SK-N-SH treated with all-trans-retinoic acid at 6 μM for 48 hours (cell line): ENCODE data around the gene TBX1.

ENCODE experiments used
- ARNTL ChIP-seq: fragments of 450-650 bp; formaldehyde crosslinking; IDR thresholded peaks from 2 replicates; pipeline ENCODE4 v1.5.0; 2020; ENCODE audit warnings: low read depth, mild to moderate bottlenecking, moderate library complexity, borderline replicate concordance
- BACH2 ChIP-seq: fragments of 250-450 bp; sonication (Bioruptor Pico); IDR thresholded peaks from 2 replicates; pipeline ENCODE4 v1.9.0; 2021; ENCODE audit warnings: mild to moderate bottlenecking, borderline replicate concordance
- GLIS3 ChIP-seq: fragments of 250-450 bp; sonication (Bioruptor Pico); IDR thresholded peaks from 2 replicates; pipeline ENCODE4 v1.5.0; 2020; ENCODE audit warnings: mild to moderate bottlenecking, moderate library complexity
- ISL1 ChIP-seq: fragments of 250-450 bp; sonication (Bioruptor Pico); IDR thresholded peaks from 2 replicates; pipeline ENCODE4 v2.1.2; 2022; ENCODE audit warnings: mild to moderate bottlenecking, moderate library complexity
- RARB ChIP-seq: fragments of 250-450 bp; sonication (Bioruptor Pico); IDR thresholded peaks from 2 replicates; pipeline ENCODE4 v1.8.0; 2021; ENCODE audit warnings: mild to moderate bottlenecking, moderate library complexity
- SNAI2 ChIP-seq: fragments of 250-450 bp; sonication (Bioruptor Pico); IDR thresholded peaks from 2 replicates; pipeline ENCODE4 v1.5.0; 2020; ENCODE audit warnings: mild to moderate bottlenecking, moderate library complexity
- TCF4 ChIP-seq: fragments of 250-450 bp; sonication (Bioruptor Pico); IDR thresholded peaks from 2 replicates; pipeline ENCODE4 v1.8.0; 2021; ENCODE audit warnings: mild to moderate bottlenecking, moderate library complexity, borderline replicate concordance
- ZFP3 ChIP-seq: fragments of 250-450 bp; sonication (Bioruptor Pico); IDR thresholded peaks from 2 replicates; pipeline ENCODE4 v1.5.0; 2020; ENCODE audit warnings: mild to moderate bottlenecking, moderate library complexity
- ZFP30 ChIP-seq: fragments of 450-650 bp; formaldehyde crosslinking; IDR thresholded peaks from 2 replicates; pipeline ENCODE4 v1.5.0; 2022; ENCODE audit warnings: mild to moderate bottlenecking, moderate library complexity
- ZNF565 ChIP-seq: fragments of 450-650 bp; formaldehyde crosslinking; conservative IDR thresholded peaks from 2 replicates; pipeline ENCODE4 v1.5.0; 2020; ENCODE audit warnings: low read depth, mild to moderate bottlenecking, moderate library complexity
- TF ChIP-seq, protein P1 (sequence below): fragments of 250-450 bp; sonication (Bioruptor Pico); IDR thresholded peaks from 2 replicates; pipeline ENCODE4 v1.8.0; 2020; ENCODE audit warnings: mild to moderate bottlenecking, moderate library complexity, borderline replicate concordance
- TF ChIP-seq, protein P2 (sequence below): fragments of 250-450 bp; sonication (Bioruptor Pico); IDR thresholded peaks from 2 replicates; pipeline ENCODE4 v1.5.1; 2020; ENCODE audit warnings: low read depth, mild to moderate bottlenecking, moderate library complexity
- TF ChIP-seq, protein P3 (sequence below): fragments of 250-450 bp; sonication (Bioruptor Pico); IDR thresholded peaks from 2 replicates; pipeline ENCODE4 v1.5.1; 2021; ENCODE audit warnings: mild to moderate bottlenecking, moderate library complexity
- TF ChIP-seq, protein P4 (sequence below): fragments of 250-450 bp; sonication (Bioruptor Pico); IDR thresholded peaks from 2 replicates; pipeline ENCODE4 v1.5.0; 2020; ENCODE audit warnings: mild to moderate bottlenecking, moderate library complexity

DNA sequence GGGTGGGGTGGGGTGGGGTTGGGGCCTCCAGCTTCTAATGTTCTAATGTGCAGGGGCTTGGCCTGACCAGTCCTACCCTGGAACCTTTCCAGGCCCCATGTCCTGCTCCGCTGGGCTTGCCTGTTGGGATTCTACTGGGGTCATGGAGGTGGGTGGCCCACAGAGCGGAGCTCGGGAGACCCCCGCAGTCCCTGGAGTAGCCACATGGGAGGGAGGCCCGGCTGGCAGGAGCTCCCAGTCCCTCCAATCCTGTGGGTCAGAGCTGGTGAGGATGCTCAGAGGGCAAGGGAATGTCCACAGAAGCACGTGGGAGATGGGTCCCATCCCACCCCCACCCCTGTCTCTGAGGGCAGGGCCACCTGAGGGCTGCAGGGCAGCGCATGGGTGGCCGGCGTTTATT, 43.4 kb upstream of the TBX1 start:
- TF ChIP-seq ISL1 = no peak
- TF ChIP-seq, protein P1, sequence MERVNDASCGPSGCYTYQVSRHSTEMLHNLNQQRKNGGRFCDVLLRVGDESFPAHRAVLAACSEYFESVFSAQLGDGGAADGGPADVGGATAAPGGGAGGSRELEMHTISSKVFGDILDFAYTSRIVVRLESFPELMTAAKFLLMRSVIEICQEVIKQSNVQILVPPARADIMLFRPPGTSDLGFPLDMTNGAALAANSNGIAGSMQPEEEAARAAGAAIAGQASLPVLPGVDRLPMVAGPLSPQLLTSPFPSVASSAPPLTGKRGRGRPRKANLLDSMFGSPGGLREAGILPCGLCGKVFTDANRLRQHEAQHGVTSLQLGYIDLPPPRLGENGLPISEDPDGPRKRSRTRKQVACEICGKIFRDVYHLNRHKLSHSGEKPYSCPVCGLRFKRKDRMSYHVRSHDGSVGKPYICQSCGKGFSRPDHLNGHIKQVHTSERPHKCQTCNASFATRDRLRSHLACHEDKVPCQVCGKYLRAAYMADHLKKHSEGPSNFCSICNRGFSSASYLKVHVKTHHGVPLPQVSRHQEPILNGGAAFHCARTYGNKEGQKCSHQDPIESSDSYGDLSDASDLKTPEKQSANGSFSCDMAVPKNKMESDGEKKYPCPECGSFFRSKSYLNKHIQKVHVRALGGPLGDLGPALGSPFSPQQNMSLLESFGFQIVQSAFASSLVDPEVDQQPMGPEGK (CRISPR knock-in tag) = no peak
- TF ChIP-seq, protein P2, sequence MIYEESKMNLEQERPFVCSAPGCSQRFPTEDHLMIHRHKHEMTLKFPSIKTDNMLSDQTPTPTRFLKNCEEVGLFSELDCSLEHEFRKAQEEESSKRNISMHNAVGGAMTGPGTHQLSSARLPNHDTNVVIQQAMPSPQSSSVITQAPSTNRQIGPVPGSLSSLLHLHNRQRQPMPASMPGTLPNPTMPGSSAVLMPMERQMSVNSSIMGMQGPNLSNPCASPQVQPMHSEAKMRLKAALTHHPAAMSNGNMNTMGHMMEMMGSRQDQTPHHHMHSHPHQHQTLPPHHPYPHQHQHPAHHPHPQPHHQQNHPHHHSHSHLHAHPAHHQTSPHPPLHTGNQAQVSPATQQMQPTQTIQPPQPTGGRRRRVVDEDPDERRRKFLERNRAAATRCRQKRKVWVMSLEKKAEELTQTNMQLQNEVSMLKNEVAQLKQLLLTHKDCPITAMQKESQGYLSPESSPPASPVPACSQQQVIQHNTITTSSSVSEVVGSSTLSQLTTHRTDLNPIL = no peak
- TF ChIP-seq BACH2 = no peak
- TF ChIP-seq TCF4 (CRISPR knock-in tag) = no peak
- TF ChIP-seq, protein P3, sequence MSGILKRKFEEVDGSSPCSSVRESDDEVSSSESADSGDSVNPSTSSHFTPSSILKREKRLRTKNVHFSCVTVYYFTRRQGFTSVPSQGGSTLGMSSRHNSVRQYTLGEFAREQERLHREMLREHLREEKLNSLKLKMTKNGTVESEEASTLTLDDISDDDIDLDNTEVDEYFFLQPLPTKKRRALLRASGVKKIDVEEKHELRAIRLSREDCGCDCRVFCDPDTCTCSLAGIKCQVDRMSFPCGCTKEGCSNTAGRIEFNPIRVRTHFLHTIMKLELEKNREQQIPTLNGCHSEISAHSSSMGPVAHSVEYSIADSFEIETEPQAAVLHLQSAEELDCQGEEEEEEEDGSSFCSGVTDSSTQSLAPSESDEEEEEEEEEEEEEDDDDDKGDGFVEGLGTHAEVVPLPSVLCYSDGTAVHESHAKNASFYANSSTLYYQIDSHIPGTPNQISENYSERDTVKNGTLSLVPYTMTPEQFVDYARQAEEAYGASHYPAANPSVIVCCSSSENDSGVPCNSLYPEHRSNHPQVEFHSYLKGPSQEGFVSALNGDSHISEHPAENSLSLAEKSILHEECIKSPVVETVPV (CRISPR knock-in tag) = no peak
- TF ChIP-seq SNAI2 (CRISPR knock-in tag) = no peak
- TF ChIP-seq ZFP30 (CRISPR knock-in tag) = no peak
- TF ChIP-seq, protein P4, sequence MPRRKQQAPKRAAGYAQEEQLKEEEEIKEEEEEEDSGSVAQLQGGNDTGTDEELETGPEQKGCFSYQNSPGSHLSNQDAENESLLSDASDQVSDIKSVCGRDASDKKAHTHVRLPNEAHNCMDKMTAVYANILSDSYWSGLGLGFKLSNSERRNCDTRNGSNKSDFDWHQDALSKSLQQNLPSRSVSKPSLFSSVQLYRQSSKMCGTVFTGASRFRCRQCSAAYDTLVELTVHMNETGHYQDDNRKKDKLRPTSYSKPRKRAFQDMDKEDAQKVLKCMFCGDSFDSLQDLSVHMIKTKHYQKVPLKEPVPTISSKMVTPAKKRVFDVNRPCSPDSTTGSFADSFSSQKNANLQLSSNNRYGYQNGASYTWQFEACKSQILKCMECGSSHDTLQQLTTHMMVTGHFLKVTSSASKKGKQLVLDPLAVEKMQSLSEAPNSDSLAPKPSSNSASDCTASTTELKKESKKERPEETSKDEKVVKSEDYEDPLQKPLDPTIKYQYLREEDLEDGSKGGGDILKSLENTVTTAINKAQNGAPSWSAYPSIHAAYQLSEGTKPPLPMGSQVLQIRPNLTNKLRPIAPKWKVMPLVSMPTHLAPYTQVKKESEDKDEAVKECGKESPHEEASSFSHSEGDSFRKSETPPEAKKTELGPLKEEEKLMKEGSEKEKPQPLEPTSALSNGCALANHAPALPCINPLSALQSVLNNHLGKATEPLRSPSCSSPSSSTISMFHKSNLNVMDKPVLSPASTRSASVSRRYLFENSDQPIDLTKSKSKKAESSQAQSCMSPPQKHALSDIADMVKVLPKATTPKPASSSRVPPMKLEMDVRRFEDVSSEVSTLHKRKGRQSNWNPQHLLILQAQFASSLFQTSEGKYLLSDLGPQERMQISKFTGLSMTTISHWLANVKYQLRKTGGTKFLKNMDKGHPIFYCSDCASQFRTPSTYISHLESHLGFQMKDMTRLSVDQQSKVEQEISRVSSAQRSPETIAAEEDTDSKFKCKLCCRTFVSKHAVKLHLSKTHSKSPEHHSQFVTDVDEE (CRISPR knock-in tag) = no peak
- TF ChIP-seq RARB (CRISPR knock-in tag) = no peak
- TF ChIP-seq GLIS3 = no peak
- TF ChIP-seq ZFP3 (CRISPR knock-in tag) = no peak
- TF ChIP-seq ZNF565 (CRISPR knock-in tag) = no peak
- no peak for TF ChIP-seq ARNTL (CRISPR knock-in tag)
